HepG2 (cell line): ENCODE data around the gene TMEM59. TPM values are rescaled to one million over a fixed set of nuclear protein-coding genes. Genes with fewer than 3 reads are reported as not detected.

Experiments
- ARID5B ChIP-seq: IDR thresholded peaks from 2 replicates; pipeline ENCODE4 v1.4.0; 2020; ENCODE audit warnings: mild to moderate bottlenecking, missing genetic modification reagents
- ATF4 ChIP-seq, 2 experiments: fragments of 450-650 bp in 1 of 2; sonication (generic) in 1 of 2; formaldehyde crosslinking; IDR thresholded peaks; 2 replicates each; pipeline versions ENCODE4 v1.5.0 to v1.8.0; 2020 to 2022; ENCODE audit warnings: mild to moderate bottlenecking in 1 of 2, missing genetic modification reagents in 1 of 2
- CHD4 ChIP-seq: fragments of 200-600 bp; sonication (generic); IDR thresholded peaks from 2 replicates; pipeline ENCODE4 v1.7.0; 2017; ENCODE audit warnings: mild to moderate bottlenecking, low read length, borderline replicate concordance
- DPF2 ChIP-seq: sonication (generic); formaldehyde crosslinking; IDR thresholded peaks from 2 replicates; pipeline ENCODE4 v1.4.0; 2020; ENCODE audit warnings: mild to moderate bottlenecking, low read depth, missing genetic modification reagents, borderline replicate concordance
- DZIP1 ChIP-seq: sonication (generic); formaldehyde crosslinking; IDR thresholded peaks from 2 replicates; pipeline ENCODE4 v1.5.0; 2020; ENCODE audit warnings: mild to moderate bottlenecking, missing genetic modification reagents
- HNRNPL ChIP-seq: fragments of 200-400 bp; formaldehyde crosslinking; IDR thresholded peaks from 2 replicates; pipeline ENCODE4 v1.6.1; 2017; ENCODE audit warnings: mild to moderate bottlenecking, low read depth, low read length
- HOXA9 ChIP-seq: sonication (generic); formaldehyde crosslinking; IDR thresholded peaks from 2 replicates; pipeline ENCODE4 v1.8.1; 2022; ENCODE audit warnings: missing genetic modification reagents, mild to moderate bottlenecking, moderate library complexity, borderline replicate concordance
- KDM6A ChIP-seq: IDR thresholded peaks from 2 replicates; pipeline ENCODE4 v1.6.1; 2016; ENCODE audit warnings: low read depth
- NCOR1 ChIP-seq: fragments of 200-600 bp; sonication (generic); IDR thresholded peaks from 2 replicates; pipeline ENCODE4 v1.7.0; 2017; ENCODE audit warnings: antibody characterized with exemption, low read length, borderline replicate concordance
- NR2F1 ChIP-seq, 2 experiments: fragments of 450-650 bp in 1 of 2; formaldehyde crosslinking in 1 of 2; IDR thresholded peaks; 2 replicates each; pipeline versions ENCODE4 v1.5.0 to v1.6.1; 2016 to 2020; ENCODE audit warnings: mild to moderate bottlenecking in 1 of 2, missing compliant biosample characterization in 1 of 2, missing genetic modification reagents in 1 of 2, moderate library complexity in 1 of 2
- REST ChIP-seq, 2 experiments: IDR thresholded peaks; 2 replicates each; pipeline ENCODE4 v1.6.1; 2011 to 2012; ENCODE audit warnings: low read length in 2 of 2, borderline replicate concordance in 1 of 2, low read depth in 1 of 2, mild to moderate bottlenecking in 1 of 2, moderate library complexity in 1 of 2
- SRSF4 ChIP-seq: fragments of 200-400 bp; formaldehyde crosslinking; IDR thresholded peaks from one replicate; pipeline ENCODE4 v1.6.1; 2018; ENCODE audit warnings: mild to moderate bottlenecking, low read depth, low read length, moderate library complexity; ENCODE audit not compliant: poor library complexity, severe bottlenecking
- TEAD3 ChIP-seq: optimal IDR thresholded peaks from 2 replicates; pipeline ENCODE3; 2016; ENCODE audit warnings: borderline replicate concordance
- TGIF2 ChIP-seq: IDR thresholded peaks from 2 replicates; pipeline ENCODE4 v1.6.1; 2016; ENCODE audit warnings: control low read depth, missing compliant biosample characterization
- ZNF138 ChIP-seq: sonication (generic); formaldehyde crosslinking; IDR thresholded peaks from 2 replicates; pipeline ENCODE4 v1.5.0; 2020; ENCODE audit warnings: mild to moderate bottlenecking, low read depth, missing genetic modification reagents
- ZNF788 ChIP-seq: sonication (generic); formaldehyde crosslinking; IDR thresholded peaks from 2 replicates; pipeline ENCODE4 v1.5.0; 2020; ENCODE audit warnings: mild to moderate bottlenecking, missing genetic modification reagents, borderline replicate concordance
- polyA plus RNA-seq, 8 experiments: library from polyadenylated mRNA; depleted of rRNA in 3 of 8; stranded (reverse) in 7 of 8; unstranded in 1 of 8; fragments of >200 nt; fragmentation: Illumina TruSeq in 4 of 8; extraction: Trizol in 4 of 8; gene quantifications; 2 replicates each; pipeline versions ENCODE4 v1.2.1 to v1.2.3, GENCODE V29; 2011 to 2016; ENCODE audit warnings: low read depth in 4 of 8, missing spikeins in 1 of 8, mixed read lengths in 1 of 8; ENCODE audit not compliant: insufficient read depth in 1 of 8
- total RNA-seq, 5 experiments: library from RNA; depleted of rRNA; stranded (reverse); fragments of >200 nt; fragmentation: Illumina TruSeq; extraction: Trizol; gene quantifications; 2 replicates each; pipeline ENCODE4 v1.2.3, GENCODE V29; 2016; ENCODE audit warnings: low read depth in 1 of 5

Gene TMEM59
- total and polyA plus RNA-seq, 2 of the 13 experiments (the other 11 are each of a cell fraction or from before 2014, with no cell fraction given): 147 to 363 TPM

GRCh38 chr1:54070171-54070837, 17.3 kb upstream of the TMEM59 start (continued):
- no peak for TF ChIP-seq REST (IDR thresholded peaks at IDR 0.05; ENCODE audit: borderline replicate concordance in 1 of 2, low read depth in 1 of 2, low read length in 2 of 2)
- no peak for TF ChIP-seq SRSF4
- peak; percentile 30; the same call in 1 of the 2 replicates for TF ChIP-seq NCOR1
- TF ChIP-seq TEAD3 (CRISPR knock-in tag): peak; percentile 29
- no peak for TF ChIP-seq TGIF2
- peak in 1 of 2 experiments; percentile 91; a peak in 2 of 4 replicates for TF ChIP-seq ATF4 (CRISPR knock-in tag; IDR thresholded peaks at IDR 0.05)
- TF ChIP-seq NR2F1 (CRISPR knock-in tag; IDR thresholded peaks at IDR 0.05): no peak
- TF ChIP-seq DZIP1 (CRISPR knock-in tag): no peak
- no peak for TF ChIP-seq ZNF138
- TF ChIP-seq HOXA9 (CRISPR knock-in tag): no peak
- peak; percentile 54; the same call in 1 of the 2 replicates for TF ChIP-seq CHD4
- peak; percentile 82 for TF ChIP-seq ARID5B (CRISPR knock-in tag)
- 0 out of 2 replicates have a peak, but pooled peaks have one; percentile 30 for TF ChIP-seq DPF2 (CRISPR knock-in tag)
- peak; percentile 46; the same call in 1 of the 2 replicates for TF ChIP-seq KDM6A (CRISPR knock-in tag)
- no peak for TF ChIP-seq HNRNPL
- no peak for TF ChIP-seq ZNF788 (CRISPR knock-in tag)
